ENCODE data around the gene RGS18. TPM values are rescaled to one million over a fixed set of nuclear protein-coding genes. Genes with fewer than 3 reads are reported as not detected.

Gene RGS18
- total RNA-seq, 1 experiment from 2014 or later = 0.13 TPM

GRCh38 chr1:192190066-192190465 is 31.8 kb downstream of the RGS18 start:
- Histone ChIP-seq H3K36me3 (ENCODE audit: insufficient read depth, low read length, poor library complexity, severe bottlenecking) (no peaks in the 10 kb centered on the region), H3K27me3 (replicated peaks; ENCODE audit: insufficient read depth, low read depth, low read length, poor library complexity) (no peaks in the 10 kb centered on the region), H3K27ac (ENCODE audit: low read depth, low read length, poor library complexity, severe bottlenecking) (no peak overlapping the region), H3K4me3 (ENCODE audit: low read depth, low read length, poor library complexity, severe bottlenecking) (no peak overlapping the region), H3K4me1 (ENCODE audit: insufficient read depth, low read length, poor library complexity, severe bottlenecking) (no peaks in the 10 kb centered on the region), H3K9me3 (ENCODE audit: low read depth, low read length, poor library complexity, severe bottlenecking) (no peaks in the 10 kb centered on the region)
- BruUV-seq (replicated peaks) = no TSS peak
- CTCF ChIA-PET = no interaction called here
- DNase-seq (ENCODE audit: low spot score) = no peak
- TF ChIP-seq CTCF (conservative IDR thresholded peaks at IDR 0.05; ENCODE audit: low read depth, low read length) = no peak
- no peak for TF ChIP-seq EZH2 (IDR thresholded peaks at IDR 0.05; ENCODE audit: borderline replicate concordance, low read depth, low read length, poor library complexity, severe bottlenecking)
- intact Hi-C loops (cut with micrococcal nuclease; ENCODE audit: unreplicated experiment) = no loop called here
- POLR2A ChIA-PET (ENCODE audit: low non-redundant PET) = no interaction called here

GRCh38 chr1:192201303-192201702 is 43.0 kb downstream of the RGS18 start:
- peaks cover 27% of the 10 kb centered on the region for H3K9me3 ChIP-seq (ENCODE audit: low read depth, low read length, poor library complexity, severe bottlenecking)
- no peak overlapping the region for H3K4me3 ChIP-seq (ENCODE audit: low read depth, low read length, poor library complexity, severe bottlenecking)
- H3K27ac ChIP-seq (ENCODE audit: low read depth, low read length, poor library complexity, severe bottlenecking) = no peak overlapping the region
- no peak for DNase-seq (ENCODE audit: low spot score)
- TF ChIP-seq CTCF (conservative IDR thresholded peaks at IDR 0.05; ENCODE audit: low read depth, low read length) (no peak), EZH2 (IDR thresholded peaks at IDR 0.05; ENCODE audit: borderline replicate concordance, low read depth, low read length, poor library complexity, severe bottlenecking) (no peak)
- intact Hi-C loops (cut with micrococcal nuclease; ENCODE audit: unreplicated experiment) = no loop called here
- no peaks in the 10 kb centered on the region for H3K27me3 ChIP-seq (replicated peaks; ENCODE audit: insufficient read depth, low read depth, low read length, poor library complexity)
- CTCF ChIA-PET = no interaction called here
- H3K4me1 ChIP-seq (ENCODE audit: insufficient read depth, low read length, poor library complexity, severe bottlenecking) = no peaks in the 10 kb centered on the region
- POLR2A ChIA-PET (ENCODE audit: low non-redundant PET) = no interaction called here
- no peaks in the 10 kb centered on the region for H3K36me3 ChIP-seq (ENCODE audit: insufficient read depth, low read length, poor library complexity, severe bottlenecking)
- BruUV-seq (replicated peaks) = no TSS peak

GRCh38 chr1:192224396-192224795 is 66.1 kb downstream of the RGS18 start:
- Histone ChIP-seq H3K4me1 (ENCODE audit: insufficient read depth, low read length, poor library complexity, severe bottlenecking) (peaks cover 35% of the 10 kb centered on the region), H3K27ac (ENCODE audit: low read depth, low read length, poor library complexity, severe bottlenecking) (peak overlapping the region; percentile 85), H3K9me3 (ENCODE audit: low read depth, low read length, poor library complexity, severe bottlenecking) (peaks cover 20% of the 10 kb centered on the region), H3K27me3 (replicated peaks; ENCODE audit: insufficient read depth, low read depth, low read length, poor library complexity) (no peaks in the 10 kb centered on the region), H3K36me3 (ENCODE audit: insufficient read depth, low read length, poor library complexity, severe bottlenecking) (no peaks in the 10 kb centered on the region), H3K4me3 (ENCODE audit: low read depth, low read length, poor library complexity, severe bottlenecking) (no peak overlapping the region)
- intact Hi-C loops (cut with micrococcal nuclease; ENCODE audit: unreplicated experiment) = no loop called here
- CTCF ChIA-PET = no interaction called here
- DNase-seq (ENCODE audit: low spot score) = peak; percentile 23
- TF ChIP-seq CTCF (conservative IDR thresholded peaks at IDR 0.05; ENCODE audit: low read depth, low read length) (no peak), EZH2 (IDR thresholded peaks at IDR 0.05; ENCODE audit: borderline replicate concordance, low read depth, low read length, poor library complexity, severe bottlenecking) (no peak)
- POLR2A ChIA-PET (ENCODE audit: low non-redundant PET) = no interaction called here
- no TSS peak for BruUV-seq (replicated peaks)
